Activated gamma-delta T cell (primary cell): ENCODE results near the gene FNDC3B.

Experiments
- DNase-seq: peaks from one replicate; lab custom pipeline; 2025; lab: John Stamatoyannopoulos, UW

The FNDC3B gene

DNA sequence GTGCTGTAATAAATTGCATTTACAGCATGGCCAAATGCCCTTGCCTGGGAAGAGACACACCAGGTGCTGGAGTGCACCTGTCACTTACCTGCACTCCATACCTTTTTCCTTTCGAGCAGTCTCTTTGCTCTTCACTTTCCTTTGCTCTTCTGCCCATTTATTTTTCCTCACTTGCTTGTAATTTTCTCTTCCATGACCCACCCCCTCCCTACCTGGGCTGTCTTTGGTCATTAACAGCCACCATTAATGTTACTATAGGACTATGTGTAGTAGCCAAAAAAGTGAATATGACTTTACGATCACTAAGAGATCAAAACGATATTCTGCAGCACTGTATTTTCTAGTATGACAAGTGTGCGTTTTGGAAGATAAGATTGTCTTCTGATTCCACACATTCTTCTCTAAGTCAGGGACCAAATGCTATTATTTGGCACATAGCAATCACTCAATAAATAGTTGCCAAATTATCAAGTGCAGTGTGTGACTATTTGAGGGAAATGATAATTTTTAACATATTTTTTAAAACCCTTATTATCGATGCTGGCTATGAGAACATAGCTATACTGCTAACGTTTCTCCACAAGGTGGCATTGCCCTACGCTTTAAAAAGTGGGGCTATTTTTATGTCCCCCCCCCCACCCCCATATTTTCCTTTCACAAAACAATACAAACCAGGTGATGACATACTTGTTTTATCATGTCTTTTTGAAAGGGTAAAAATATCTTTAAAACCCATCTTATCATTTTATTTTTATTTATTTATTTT lies 294.5 kb downstream of the FNDC3B start:
- no peak for DNase-seq

DNA sequence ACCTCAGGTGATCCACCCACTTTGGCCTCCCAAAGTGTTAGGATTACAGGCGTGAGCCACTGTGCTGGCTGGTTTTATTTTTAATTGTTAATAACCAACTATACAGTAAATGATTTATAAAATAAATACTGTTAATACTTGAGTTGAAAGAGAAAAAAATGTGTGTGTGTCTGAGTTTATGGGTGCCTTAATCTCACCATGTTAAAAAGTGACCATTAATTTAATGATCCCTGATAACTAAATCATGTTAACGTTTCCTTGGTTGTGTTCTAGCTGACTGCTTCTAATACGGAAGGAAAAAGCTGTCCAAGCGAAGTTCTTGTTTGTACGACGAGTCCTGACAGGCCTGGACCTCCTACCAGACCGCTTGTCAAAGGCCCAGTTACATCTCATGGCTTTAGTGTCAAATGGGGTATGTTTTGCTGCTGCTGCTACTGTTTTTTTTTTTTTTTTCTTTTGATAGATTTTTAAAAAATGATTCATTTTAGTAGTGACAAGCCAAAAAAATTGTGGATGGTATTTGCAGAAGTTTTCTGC lies 295.4 kb downstream of the FNDC3B start:
- DNase-seq = no peak

DNA sequence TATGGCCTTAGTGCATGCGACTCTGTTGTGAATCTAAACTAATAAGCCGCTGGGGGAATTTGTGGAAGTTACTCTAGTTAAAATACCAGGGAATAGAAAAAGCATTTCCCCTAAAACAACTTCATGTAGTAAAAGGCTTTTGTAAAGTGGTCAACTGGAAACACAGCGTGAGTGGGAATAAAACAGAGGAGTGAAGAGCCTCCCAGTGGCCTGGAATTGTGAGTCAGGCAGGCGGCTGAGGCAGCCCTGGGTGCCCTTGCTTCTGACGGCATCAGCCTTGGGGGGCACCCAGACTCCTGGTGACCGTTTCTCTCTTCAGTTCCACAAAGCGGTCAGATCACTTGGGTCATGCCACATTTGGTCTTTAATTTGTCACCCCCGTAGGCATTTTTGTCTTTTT lies 300.5 kb downstream of the FNDC3B start:
- DNase-seq = no peak

DNA sequence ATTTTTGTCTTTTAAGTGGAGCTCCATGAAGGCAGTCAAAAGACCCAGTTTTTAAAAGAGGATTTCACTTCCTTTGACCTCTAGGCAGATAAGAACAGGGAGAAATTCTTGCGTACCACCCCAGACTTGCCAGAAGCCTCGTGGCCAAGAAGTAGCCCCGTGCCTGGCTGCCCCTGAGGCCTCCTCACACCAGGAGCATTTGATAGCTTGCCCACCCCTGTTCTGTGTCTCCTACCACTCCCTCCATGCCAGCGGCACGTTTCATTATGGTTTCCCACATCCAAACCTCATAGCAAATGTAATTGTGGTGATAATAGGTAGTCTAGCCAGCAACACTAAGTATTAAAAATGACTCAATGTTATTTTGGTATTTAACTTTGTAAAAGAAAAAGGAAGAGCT lies 301.2 kb downstream of the FNDC3B start:
- DNase-seq = no peak

DNA sequence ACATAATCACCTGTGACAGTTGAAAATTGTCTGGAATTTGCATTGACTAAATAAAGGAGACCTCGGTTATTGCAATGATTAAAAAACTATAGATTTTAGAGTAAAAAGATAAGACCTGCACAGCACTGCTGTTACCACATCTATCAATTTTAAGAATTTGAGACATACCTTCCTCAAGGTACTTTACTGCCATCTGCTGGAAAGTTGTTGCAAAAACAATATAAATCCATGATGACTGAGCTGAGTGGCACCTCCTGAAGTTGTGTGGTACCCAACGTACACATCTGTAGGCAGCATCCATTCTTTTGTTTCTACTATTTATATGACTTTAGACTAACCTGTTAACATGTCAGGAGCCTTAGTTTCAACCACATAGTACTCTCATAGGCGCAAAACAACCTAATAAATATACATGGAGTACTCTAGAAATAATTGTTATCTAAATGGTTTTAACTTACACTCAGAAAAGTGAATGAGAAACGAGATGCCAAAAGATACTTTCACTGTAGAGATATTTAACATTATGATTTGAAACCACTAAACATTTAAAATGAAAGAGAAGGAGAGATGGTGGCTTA lies 302.2 kb downstream of the FNDC3B start:
- no peak for DNase-seq

DNA sequence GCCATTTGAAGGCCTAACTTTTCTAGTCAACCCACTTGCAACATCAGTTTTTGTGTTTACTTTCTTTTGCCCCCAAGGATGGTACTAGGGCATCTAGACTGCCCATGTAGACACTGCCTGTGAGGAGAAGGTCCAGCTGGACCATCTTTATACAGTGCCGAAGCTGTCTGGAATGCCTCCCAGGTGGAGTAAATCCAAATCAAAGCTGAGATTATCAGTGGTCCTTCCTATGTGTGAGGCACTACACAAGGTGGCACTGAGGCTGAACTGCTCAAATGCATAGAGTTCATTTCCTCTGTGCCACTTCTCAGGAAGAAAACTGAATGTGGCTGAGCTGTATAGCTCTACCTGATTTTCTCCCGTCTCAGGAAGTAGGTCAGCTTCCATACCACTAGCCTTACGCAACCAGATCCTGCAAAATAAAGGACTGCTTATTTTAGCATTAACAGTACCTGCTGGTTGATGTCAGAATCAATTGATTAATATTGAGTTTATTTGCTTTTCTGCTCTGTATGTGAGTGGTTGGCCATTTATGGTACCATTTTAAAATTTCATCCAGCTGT lies 302.8 kb downstream of the FNDC3B start:
- no peak for DNase-seq

DNA sequence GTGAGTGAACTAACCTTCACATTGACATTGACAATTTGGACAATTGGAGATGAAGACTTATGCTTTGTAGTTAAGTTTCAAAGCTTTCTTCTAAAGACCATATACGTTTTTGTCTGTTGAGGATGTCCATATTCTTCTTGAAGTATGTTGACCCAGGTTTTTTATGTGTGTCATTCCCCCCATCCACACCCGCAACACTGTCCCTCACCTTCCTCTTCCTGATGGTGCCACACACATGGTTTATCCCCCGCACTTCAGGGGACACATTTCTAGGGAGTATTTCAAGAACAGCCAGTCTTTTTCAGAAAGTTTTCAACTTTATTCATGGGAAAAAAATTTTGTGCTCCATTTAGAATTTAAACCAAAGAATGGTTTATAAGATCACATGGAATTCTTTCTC lies 303.7 kb downstream of the FNDC3B start:
- DNase-seq = no peak

DNA sequence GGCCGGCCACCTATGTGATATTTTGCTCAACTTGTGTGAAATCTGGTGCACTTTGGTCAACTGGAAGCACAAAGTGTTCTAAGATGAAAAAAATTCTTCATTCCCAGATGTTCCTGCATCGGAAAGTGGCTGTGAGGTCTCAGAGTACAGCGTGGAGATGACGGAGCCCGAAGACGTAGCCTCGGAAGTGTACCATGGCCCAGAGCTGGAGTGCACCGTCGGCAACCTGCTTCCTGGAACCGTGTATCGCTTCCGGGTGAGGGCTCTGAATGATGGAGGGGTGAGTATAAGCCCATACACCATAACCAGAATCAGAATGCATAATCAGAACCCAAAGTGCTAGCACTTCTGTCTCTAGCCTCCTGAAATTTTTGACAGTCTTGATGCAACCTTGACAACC lies 304.6 kb downstream of the FNDC3B start:
- no peak for DNase-seq

DNA sequence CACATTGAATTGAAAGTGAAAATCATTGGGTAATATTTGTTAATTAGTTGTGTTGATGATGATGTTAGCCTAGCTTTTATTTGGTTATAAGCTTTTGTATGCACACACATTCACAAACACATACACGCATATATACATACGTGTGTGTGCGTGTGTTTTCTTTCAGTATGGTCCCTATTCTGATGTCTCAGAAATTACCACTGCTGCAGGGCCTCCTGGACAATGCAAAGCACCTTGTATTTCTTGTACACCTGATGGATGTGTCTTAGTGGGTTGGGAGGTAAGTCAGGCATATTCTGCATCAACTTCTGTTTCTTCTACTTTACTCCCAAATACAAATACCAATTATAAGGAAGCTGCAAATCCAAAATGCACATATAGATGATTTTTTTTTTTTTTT lies 306.8 kb downstream of the FNDC3B start:
- DNase-seq = no peak

DNA sequence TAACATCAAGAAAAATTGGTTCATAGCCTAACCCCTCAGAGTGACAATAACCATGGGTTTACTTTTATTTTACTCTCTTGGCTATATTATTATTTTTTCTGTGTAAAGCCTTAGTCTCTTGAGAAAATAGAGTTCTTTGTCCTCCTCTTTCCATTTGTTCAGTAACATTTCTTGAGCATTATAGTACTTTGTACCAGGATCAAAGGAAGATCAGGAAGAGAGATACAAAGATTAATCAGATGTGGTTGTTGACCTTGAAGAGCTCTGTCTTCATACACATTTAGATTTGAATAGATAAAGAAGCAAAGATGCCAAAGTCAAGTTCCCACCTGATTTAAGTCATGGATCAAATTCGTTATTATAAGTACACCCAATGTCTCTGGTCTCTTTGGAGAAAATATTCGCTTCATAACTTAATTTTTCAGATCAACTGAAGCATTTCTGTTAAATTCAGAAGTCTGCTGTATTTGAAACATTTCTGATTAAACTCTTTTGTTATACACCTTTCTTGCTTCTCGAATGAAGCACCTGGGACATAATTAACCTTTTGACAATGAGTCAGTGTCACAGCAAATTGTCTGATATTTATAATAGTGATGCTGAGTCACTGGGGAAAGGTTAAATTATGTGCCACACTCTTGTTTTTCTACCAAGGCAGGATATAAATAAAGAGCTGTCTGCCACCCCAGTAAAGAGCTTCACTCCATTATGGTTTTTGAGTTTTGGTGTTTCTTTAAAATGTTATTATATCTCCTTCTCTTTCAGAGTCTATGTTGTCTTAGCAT lies 308.7 kb downstream of the FNDC3B start:
- DNase-seq = no peak

DNA sequence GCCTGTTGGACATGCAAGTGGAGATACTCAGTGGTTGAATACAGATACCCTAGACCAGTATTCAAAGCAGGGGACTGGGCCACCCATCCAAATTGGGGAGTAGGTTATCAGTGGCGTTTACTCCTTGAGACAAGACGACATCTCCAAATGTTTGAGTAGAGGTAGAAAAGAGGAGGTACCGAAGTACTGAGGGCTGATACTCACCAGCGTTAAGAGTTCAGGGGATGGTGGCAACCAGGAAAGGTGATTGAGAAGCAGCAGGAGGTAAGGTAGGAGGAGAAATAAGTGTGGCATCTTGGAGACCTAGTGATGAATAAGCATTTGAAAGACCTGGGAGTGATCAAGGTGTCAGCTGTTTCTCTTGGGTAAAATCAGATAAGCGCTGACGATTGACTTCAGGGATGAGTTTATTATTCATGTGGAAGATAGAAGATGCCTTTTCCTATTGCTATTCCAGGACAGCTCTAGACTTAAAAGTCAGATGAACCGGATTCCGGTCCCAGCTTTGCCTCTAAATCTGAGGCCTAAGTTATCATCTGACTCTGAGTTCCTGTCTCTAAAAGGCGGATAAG lies 312.6 kb downstream of the FNDC3B start:
- DNase-seq = no peak

DNA sequence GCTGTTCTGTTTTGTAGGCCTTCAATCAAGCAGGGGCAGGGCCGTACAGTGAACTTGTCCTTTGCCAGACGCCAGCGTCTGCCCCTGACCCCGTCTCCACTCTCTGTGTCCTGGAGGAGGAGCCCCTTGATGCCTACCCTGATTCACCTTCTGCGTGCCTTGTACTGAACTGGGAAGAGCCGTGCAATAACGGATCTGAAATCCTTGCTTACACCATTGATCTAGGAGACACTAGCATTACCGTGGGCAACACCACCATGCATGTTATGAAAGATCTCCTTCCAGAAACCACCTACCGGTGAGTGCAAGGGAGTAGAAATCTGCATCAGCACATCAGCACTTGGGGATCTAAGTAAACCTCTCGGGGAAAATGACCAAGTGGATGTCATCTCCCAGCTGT lies 313.4 kb downstream of the FNDC3B start:
- no peak for DNase-seq

DNA sequence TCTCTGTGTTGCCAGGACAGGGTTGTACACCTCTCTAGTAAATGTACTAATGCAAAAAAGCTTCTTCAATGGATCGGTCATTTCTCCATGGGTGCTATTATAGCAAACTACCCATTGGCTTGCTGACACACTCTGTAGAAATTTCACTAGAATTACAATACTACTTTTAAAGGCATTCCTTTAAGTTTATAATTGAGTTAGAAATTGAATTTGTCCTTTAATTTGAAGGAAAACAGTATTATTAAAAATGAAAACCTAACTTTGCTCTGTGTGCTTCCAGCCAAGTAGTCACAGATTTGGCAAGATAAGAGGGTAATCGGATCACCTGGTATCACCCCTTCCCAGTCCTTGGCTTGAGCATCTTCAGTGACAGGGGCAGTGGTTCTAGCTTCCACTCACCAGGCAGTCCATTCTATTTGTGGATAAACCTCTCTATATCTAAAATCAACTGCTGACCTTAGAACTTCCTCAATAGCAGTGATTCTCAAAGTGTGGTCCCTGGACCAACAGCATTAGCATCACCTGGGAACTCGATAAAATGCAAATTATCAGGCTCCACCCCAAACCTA lies 315.6 kb downstream of the FNDC3B start:
- DNase-seq = no peak

DNA sequence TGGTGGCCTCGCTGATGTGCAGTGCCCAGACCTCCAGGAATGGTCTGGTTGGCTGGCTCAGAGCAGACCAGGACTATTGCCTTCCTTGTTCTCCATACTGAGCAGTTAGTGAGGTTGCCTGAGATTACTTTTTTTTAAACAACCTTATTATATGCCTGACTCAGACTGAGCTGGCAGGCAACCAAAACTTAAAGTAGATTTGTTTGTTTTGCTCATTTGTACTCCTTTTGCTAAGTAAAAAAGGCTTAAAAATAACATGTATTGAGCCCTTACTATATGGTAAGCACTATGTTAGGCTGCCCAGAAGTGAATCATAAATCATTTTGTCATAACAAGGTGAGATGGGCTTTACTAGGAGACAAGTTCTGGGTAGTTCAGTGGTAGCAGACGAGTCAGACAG lies 316.5 kb downstream of the FNDC3B start:
- no peak for DNase-seq

DNA sequence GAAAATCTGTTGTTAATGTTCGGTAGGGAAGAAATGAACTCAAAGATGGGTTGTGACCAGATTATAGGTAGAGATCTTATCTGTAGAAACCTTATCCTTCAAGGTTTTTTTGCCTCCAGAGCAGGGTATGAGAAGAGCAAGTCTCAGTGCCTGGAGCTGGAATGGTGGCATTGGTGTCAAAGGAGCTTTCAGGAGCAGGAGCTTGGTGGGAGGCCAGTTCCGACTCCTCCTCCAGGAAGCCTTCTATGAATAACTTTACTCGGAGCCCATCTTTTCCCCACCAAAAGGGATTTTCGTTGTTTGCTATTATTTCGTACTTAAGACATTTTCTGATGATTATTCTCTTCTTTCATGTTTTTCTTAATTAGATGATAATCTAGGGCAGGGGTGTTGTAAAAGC lies 317.0 kb downstream of the FNDC3B start:
- DNase-seq = no peak

DNA sequence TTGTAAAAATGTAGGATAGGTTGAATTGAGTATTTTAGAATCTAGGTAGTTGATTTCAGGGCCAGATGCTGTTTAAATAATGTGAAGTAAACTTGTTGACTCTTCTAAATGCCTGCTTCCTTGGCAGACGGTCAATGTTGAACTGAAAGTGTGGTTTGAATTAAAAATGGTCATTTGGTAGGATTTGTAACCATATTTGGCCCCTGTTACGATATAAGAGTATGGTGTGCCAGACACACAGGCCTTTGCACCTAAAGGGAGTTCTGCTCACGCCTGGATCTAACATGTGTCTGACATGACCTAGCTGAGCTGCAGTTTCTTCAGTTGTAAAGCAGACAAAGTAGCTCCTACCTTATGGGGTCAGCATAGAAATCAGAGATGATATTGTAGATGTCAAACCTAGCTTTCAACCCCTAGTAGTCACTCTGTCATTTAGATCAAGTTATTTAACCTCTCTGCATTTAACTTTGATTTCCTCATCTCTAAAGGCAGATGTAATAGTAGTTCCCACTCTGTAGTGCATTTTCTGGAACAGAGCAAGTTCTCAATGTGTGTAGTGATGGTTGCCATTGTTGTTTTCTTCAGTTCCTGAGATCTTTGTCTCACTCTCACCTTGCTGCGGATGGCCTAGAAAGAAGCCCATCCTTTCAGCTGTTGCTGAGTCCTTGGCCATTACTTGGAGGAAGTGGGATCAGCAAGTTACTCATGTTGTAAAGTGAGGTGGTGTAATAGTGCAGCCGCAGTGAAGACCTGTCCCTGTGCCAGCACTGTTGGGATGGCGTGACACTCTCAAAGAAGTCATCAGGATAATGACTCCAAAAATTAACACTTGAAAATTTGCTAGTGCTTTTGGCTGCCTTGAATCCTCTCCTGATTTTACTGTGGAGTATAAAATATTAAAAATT lies 318.7 kb downstream of the FNDC3B start:
- no peak for DNase-seq

DNA sequence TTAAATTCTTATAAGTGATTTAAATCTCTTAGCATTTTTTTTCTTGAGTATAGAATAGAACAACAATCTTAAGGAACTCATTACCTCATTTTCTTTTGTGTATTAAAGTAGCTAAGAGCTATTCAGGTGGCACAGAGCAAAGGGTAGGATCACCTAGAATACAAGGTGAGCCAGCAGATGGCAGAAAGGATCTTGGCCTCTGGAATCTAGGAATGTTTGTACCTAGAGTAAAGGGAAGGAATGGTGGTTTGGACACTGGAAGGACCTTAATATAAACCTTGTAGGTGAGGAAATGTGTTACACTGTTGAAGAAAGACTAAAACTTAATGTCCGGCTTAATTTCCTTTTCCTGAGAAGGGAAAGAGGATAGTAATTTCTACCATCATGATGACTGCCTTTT lies 319.9 kb downstream of the FNDC3B start:
- no peak for DNase-seq

DNA sequence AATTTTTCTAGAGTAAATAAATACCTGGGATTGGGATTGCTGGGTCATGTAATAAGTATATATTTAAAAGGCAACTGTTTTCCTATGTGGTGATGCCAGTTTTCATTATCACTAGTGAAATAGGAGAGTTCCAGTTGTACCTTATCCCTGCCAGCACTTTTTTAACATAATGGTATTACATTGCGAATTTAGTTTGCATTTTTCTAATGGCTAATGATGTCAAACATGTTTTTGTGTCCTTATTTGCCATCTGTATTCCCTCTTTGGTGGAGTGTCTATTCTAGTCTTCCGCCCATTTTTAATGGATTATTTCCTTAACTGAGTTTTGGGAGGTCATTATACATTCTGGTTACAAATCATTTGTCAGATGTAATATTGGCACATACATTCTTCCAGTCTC lies 320.6 kb downstream of the FNDC3B start:
- no peak for DNase-seq

DNA sequence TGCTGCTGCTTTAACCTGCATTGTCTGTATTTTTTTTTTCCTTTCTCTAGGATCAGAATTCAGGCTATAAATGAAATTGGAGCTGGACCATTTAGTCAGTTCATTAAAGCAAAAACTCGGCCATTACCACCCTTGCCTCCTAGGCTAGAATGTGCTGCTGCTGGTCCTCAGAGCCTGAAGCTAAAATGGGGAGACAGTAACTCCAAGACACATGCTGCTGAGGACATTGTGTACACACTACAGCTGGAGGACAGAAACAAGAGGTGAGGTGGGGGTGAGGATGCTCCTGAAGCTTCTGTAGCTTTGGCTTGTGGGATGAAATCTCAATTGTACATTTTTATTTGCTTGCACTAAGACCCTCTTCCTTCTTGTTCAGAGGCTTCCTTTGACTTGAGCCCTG lies 323.2 kb downstream of the FNDC3B start:
- DNase-seq = no peak

DNA sequence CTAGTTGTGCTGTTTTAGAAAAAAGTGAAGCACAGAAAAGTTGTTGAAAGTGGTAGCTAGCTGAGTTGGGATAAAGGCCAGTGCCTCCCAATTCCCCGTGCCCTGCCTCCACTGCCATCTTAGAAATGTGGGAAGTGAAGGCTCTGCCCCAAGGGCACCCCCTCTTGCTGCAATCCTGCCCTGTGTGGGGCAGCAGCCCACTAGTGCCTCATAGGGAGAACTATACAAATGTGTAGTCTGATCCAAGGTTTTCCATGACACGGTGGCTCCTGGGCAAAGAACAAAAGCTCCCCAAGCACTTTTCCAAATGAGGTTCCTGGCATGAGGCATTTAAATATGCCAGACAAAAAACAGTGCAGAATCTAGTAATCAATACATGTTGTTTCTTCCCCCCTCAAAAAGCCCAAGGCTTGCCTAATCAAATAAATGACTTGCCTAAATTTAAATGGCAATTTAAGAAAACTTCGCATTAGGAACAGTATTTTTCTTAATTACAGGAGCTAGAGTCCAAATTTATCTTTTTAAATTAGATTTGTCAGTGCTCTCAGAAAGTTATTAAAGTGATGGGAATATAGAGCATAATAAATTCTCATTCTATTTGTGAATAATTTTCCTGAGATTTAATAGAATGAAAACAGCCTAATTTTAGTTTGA lies 325.1 kb downstream of the FNDC3B start:
- no peak for DNase-seq
